Measurements from ENCODE around the gene CBX3. TPM values are rescaled to one million over a fixed set of nuclear protein-coding genes. Genes with fewer than 3 reads are reported as not detected.

CBX3 gene
- total RNA-seq, 1 experiment from 2014 or later, result 215 TPM

DNA sequence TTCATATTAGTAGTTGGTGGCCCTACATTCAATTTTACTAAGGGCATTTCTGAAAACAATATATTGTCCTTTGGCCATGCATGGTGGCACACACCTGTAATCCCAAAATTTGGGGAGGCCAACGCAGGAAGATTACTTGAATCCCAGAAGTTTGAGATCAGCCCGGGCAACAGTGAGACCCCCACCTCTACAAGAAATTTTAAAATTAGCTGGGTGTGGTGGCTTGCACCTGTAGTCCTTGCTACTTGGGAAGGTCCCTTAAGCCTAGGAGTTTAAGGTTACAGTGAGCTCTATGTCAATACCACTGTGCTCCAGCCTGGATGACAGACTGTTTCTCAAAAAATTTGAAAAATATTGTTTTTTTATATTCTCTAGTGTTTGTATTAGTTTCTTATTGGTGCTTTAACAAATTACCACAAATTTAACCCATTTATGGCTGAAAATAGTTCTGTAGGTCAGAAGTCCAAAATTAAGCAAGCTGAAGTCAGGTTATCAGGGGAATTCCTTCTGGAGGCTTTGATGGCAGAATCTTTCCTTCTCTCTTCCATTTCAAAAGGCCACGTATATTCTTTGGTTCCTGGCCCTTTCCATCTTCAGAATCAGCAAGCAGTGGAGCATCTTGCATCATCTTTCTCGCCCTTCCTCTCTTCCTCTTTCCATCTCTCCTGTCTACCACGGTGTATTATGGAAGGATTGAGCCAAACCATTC lies 12.4 kb downstream of the CBX3 start:
- peaks cover 2% of the 10 kb centered on the region for H3K36me3 ChIP-seq (ENCODE audit: control insufficient read depth, insufficient read depth, low read length)
- Mint-ChIP-seq H3K36me3 (ENCODE audit: insufficient read depth, unreplicated experiment) (peaks cover 57% of the 10 kb centered on the region), H3K4me3 (ENCODE audit: unreplicated experiment) (no peak overlapping the region), H3K27me3 (ENCODE audit: insufficient read depth, unreplicated experiment) (no peaks in the 10 kb centered on the region), H3K27ac (ENCODE audit: unreplicated experiment) (no peak overlapping the region), H3K4me1 (ENCODE audit: low read depth, unreplicated experiment) (peaks cover 6% of the 10 kb centered on the region), H3K9me3 (ENCODE audit: unreplicated experiment) (no peaks in the 10 kb centered on the region)
- BruUV-seq (replicated peaks), result no TSS peak
- H3K9me3 ChIP-seq, result no peaks in the 10 kb centered on the region
- no peak overlapping the region for H3K4me3 ChIP-seq (ENCODE audit: low read depth, low read length)
- DNase-seq, result no peak
- no peaks in the 10 kb centered on the region for H3K27me3 ChIP-seq (replicated peaks; ENCODE audit: control insufficient read depth, insufficient read depth, low read length)
- TF ChIP-seq, protein P1, sequence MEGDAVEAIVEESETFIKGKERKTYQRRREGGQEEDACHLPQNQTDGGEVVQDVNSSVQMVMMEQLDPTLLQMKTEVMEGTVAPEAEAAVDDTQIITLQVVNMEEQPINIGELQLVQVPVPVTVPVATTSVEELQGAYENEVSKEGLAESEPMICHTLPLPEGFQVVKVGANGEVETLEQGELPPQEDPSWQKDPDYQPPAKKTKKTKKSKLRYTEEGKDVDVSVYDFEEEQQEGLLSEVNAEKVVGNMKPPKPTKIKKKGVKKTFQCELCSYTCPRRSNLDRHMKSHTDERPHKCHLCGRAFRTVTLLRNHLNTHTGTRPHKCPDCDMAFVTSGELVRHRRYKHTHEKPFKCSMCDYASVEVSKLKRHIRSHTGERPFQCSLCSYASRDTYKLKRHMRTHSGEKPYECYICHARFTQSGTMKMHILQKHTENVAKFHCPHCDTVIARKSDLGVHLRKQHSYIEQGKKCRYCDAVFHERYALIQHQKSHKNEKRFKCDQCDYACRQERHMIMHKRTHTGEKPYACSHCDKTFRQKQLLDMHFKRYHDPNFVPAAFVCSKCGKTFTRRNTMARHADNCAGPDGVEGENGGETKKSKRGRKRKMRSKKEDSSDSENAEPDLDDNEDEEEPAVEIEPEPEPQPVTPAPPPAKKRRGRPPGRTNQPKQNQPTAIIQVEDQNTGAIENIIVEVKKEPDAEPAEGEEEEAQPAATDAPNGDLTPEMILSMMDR (IDR thresholded peaks at IDR 0.05; ENCODE audit: insufficient read depth in 1 of 2, low read depth in 1 of 2, low read length in 1 of 2, severe bottlenecking in 1 of 2, unreplicated experiment in 1 of 2), result no peak
- POLR2A ChIA-PET, result interaction anchor here (1.1 kb wide), 1 partner anchor 14 kb away, joined by 4 read pairs; no protein-coding TSS in a partner anchor
- no peaks in the 10 kb centered on the region for H3K4me1 ChIP-seq
- intact Hi-C loops (cut with micrococcal nuclease; ENCODE audit: unreplicated experiment), result no loop called here
- CTCF ChIA-PET, result no interaction called here

DNA sequence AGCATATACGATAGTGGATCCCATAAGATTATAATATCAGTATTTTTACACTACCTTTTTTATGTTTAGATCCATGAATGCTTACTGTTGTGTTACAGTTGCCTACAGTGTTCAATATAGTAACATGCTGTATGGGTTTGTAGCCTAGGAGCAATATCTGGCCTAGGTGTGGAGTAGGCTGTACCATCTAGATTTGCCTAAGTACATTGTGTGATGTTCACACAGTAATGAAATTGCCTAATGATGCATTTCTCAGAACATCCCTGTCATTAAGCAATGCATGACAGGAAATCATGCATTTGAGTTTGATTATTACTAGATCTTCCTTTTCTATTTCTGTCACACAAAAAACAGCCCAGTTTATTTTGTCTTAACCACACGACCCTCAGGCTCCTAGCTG lies 14.5 kb downstream of the CBX3 start:
- Mint-ChIP-seq H3K9me3 (ENCODE audit: unreplicated experiment) (no peaks in the 10 kb centered on the region), H3K4me1 (ENCODE audit: low read depth, unreplicated experiment) (peaks cover 6% of the 10 kb centered on the region), H3K27me3 (ENCODE audit: insufficient read depth, unreplicated experiment) (no peaks in the 10 kb centered on the region), H3K27ac (ENCODE audit: unreplicated experiment) (no peak overlapping the region), H3K4me3 (ENCODE audit: unreplicated experiment) (no peak overlapping the region), H3K36me3 (ENCODE audit: insufficient read depth, unreplicated experiment) (peaks cover 36% of the 10 kb centered on the region)
- no peaks in the 10 kb centered on the region for H3K27me3 ChIP-seq (replicated peaks; ENCODE audit: control insufficient read depth, insufficient read depth, low read length)
- ChIA-PET CTCF (no interaction called here), POLR2A (no interaction called here)
- TF ChIP-seq, protein P1 (IDR thresholded peaks at IDR 0.05; ENCODE audit: insufficient read depth in 1 of 2, low read depth in 1 of 2, low read length in 1 of 2, severe bottlenecking in 1 of 2, unreplicated experiment in 1 of 2), result no peak
- intact Hi-C loops (cut with micrococcal nuclease; ENCODE audit: unreplicated experiment), result no loop called here
- no peaks in the 10 kb centered on the region for H3K36me3 ChIP-seq (ENCODE audit: control insufficient read depth, insufficient read depth, low read length)
- no peaks in the 10 kb centered on the region for H3K9me3 ChIP-seq
- H3K4me1 ChIP-seq, result no peaks in the 10 kb centered on the region
- BruUV-seq (replicated peaks), result no TSS peak
- H3K4me3 ChIP-seq (ENCODE audit: low read depth, low read length), result no peak overlapping the region
- DNase-seq, result no peak

DNA sequence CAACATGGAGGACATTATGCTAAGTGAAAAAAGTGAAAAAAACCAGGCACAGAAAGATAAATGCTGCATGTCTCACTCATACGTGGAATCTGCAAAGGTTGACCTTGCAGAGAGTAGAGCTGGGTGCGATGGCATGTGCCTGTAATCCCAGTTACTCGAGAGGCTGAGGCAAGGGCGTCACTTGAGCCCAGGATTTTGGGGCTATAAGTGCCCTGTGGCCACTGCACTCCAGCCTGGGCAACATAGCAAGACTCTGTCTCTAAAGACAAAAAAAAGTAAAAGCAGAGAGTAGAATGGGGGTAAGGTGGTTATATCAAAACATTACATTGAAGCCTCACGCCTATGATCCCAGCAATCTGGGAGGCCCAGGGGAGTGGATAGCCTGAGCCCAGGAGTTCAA lies 22.8 kb downstream of the CBX3 start:
- H3K27me3 Mint-ChIP-seq (ENCODE audit: insufficient read depth, unreplicated experiment), result peaks cover 4% of the 10 kb centered on the region
- no TSS peak for BruUV-seq (replicated peaks)
- Histone ChIP-seq H3K4me3 (ENCODE audit: low read depth, low read length) (no peak overlapping the region), H3K9me3 (no peaks in the 10 kb centered on the region), H3K27me3 (replicated peaks; ENCODE audit: control insufficient read depth, insufficient read depth, low read length) (no peaks in the 10 kb centered on the region), H3K4me1 (no peaks in the 10 kb centered on the region), H3K36me3 (ENCODE audit: control insufficient read depth, insufficient read depth, low read length) (no peaks in the 10 kb centered on the region)
- intact Hi-C loops (cut with micrococcal nuclease; ENCODE audit: unreplicated experiment), result no loop called here
- ChIA-PET POLR2A (no interaction called here), CTCF (no interaction called here)
- TF ChIP-seq, protein P1 (IDR thresholded peaks at IDR 0.05; ENCODE audit: insufficient read depth in 1 of 2, low read depth in 1 of 2, low read length in 1 of 2, severe bottlenecking in 1 of 2, unreplicated experiment in 1 of 2), result no peak
- H3K9me3 Mint-ChIP-seq (ENCODE audit: unreplicated experiment), result peaks cover 8% of the 10 kb centered on the region
- H3K4me1 Mint-ChIP-seq (ENCODE audit: low read depth, unreplicated experiment), result no peaks in the 10 kb centered on the region
- DNase-seq, result no peak
- no peak overlapping the region for H3K27ac Mint-ChIP-seq (ENCODE audit: unreplicated experiment)
- H3K36me3 Mint-ChIP-seq (ENCODE audit: insufficient read depth, unreplicated experiment), result no peaks in the 10 kb centered on the region
- H3K4me3 Mint-ChIP-seq (ENCODE audit: unreplicated experiment), result no peak overlapping the region
